Astrocyte of the spinal cord (primary cell): ENCODE results near the gene C4orf46.

Experiments used
- DNase-seq: peaks from one replicate; pipeline ENCODE4 v3.0.0; 2011; ENCODE audit warnings: low read depth, low spot score
- H3K4me3 ChIP-seq: 2 replicates; pipeline ENCODE4 v1.5.1; 2011; ENCODE audit warnings: low read depth, mild to moderate bottlenecking, low read length, moderate library complexity
- CTCF ChIP-seq: IDR thresholded peaks from 2 replicates; pipeline ENCODE4 v1.5.1; 2012; ENCODE audit warnings: low read depth, mild to moderate bottlenecking, low read length, inconsistent platforms
- in situ Hi-C: cut with HindIII; loops from 2 replicates; pipeline ENCODE4 v1.10.0; 2017; ENCODE audit warnings: low sequenced_read_pairs

Gene C4orf46

GRCh38 chr4:158630893-158631292, 40.8 kb downstream of the C4orf46 start:
- TF ChIP-seq CTCF = no peak
- in situ Hi-C loops = no loop called here
- no peak overlapping the region for H3K4me3 ChIP-seq
- peak; percentile 62 for DNase-seq

GRCh38 chr4:158625544-158625943, 46.1 kb downstream of the C4orf46 start:
- no peak overlapping the region for H3K4me3 ChIP-seq
- TF ChIP-seq CTCF = no peak
- no peak for DNase-seq
- in situ Hi-C loops = no loop called here

GRCh38 chr4:158624889-158625478, 46.7 kb downstream of the C4orf46 start:
- TF ChIP-seq CTCF = peak; percentile 71
- peak; percentile 68 for DNase-seq
- no peak overlapping the region for H3K4me3 ChIP-seq
- in situ Hi-C loops = no loop called here

- no peak overlapping the region for H3K4me3 ChIP-seq
- no peak for DNase-seq
- in situ Hi-C loops = no loop called here
- no peak for TF ChIP-seq CTCF
Observed at GRCh38 chr4:158622251-158622650, 49.4 kb downstream of the C4orf46 start.

- DNase-seq = no peak
- no peak overlapping the region for H3K4me3 ChIP-seq
- no peak for TF ChIP-seq CTCF
- in situ Hi-C loops = no loop called here
Observed at GRCh38 chr4:158621729-158622128, 50.0 kb downstream of the C4orf46 start.

GRCh38 chr4:158617956-158618355, 53.7 kb downstream of the C4orf46 start:
- no peak for TF ChIP-seq CTCF
- DNase-seq = no peak
- in situ Hi-C loops = no loop called here
- H3K4me3 ChIP-seq = no peak overlapping the region
